NT2/D1 (cell line): ENCODE results near the gene TLR5.

Experiments
- SUZ12 ChIP-seq: IDR thresholded peaks from 2 replicates; pipeline ENCODE4 v1.6.1; 2011; ENCODE audit not compliant: insufficient read length, insufficient read depth; ENCODE audit errors: extremely low read depth
- YY1 ChIP-seq: IDR thresholded peaks from 2 replicates; pipeline ENCODE4 v1.6.1; 2011; ENCODE audit not compliant: insufficient read length, insufficient read depth

DNA sequence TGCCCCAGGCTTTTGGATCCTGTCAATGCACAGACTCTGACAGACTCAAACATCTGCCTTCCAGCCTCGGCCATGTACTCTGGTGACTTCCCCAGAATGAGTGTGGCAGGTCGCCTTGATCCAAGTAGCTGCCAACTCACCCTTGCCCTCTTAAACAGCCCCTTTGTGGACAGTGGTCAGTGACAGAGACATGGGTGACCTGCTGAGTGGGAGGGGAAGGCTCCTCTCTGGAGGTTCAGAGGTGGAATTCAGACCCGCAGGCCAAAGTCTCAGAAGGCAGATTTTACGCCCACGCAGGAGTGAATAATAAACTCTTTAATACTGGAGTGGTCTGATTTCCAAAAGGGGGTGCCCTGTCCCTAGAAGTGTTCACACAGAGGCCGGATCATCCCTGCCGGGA, 63.5 kb downstream of the TLR5 start:
- TF ChIP-seq YY1 (no peak), SUZ12 (no peak)
